GM19455 (cell line): ENCODE results near the gene SPATS2L.

Source experiments
- ATAC-seq: cut with Tn5 transposase; IDR thresholded peaks from one replicate; pipeline ENCODE4 v1.9.1; 2021; ENCODE audit not compliant: unreplicated experiment

Gene SPATS2L

GRCh38 chr2:200348897-200349563 lies 42.5 kb downstream of the SPATS2L start:
- no peak for ATAC-seq

- ATAC-seq: no peak
Observed at GRCh38 chr2:200349868-200350267, 43.4 kb downstream of the SPATS2L start.

GRCh38 chr2:200350850-200351285 lies 44.4 kb downstream of the SPATS2L start:
- no peak for ATAC-seq

GRCh38 chr2:200351815-200352214 lies 45.3 kb downstream of the SPATS2L start:
- ATAC-seq: no peak

GRCh38 chr2:200352636-200353035 lies 46.1 kb downstream of the SPATS2L start:
- ATAC-seq: no peak

- ATAC-seq: no peak
Observed at GRCh38 chr2:200353120-200353519, 46.6 kb downstream of the SPATS2L start.

GRCh38 chr2:200353874-200354273 lies 47.4 kb downstream of the SPATS2L start:
- no peak for ATAC-seq

- no peak for ATAC-seq
Observed at GRCh38 chr2:200354833-200355751, 48.6 kb downstream of the SPATS2L start.

- no peak for ATAC-seq
Observed at GRCh38 chr2:200356321-200356720, 49.8 kb downstream of the SPATS2L start.

GRCh38 chr2:200356857-200357384 lies 50.4 kb downstream of the SPATS2L start:
- ATAC-seq: no peak

- ATAC-seq: no peak
Observed at GRCh38 chr2:200357845-200358244, 51.4 kb downstream of the SPATS2L start.

GRCh38 chr2:200359552-200359951 lies 53.1 kb downstream of the SPATS2L start:
- ATAC-seq: no peak

- ATAC-seq: no peak
Observed at GRCh38 chr2:200360364-200360763, 53.9 kb downstream of the SPATS2L start.

GRCh38 chr2:200362202-200362917 lies 55.9 kb downstream of the SPATS2L start:
- ATAC-seq: no peak

- ATAC-seq: no peak
Observed at GRCh38 chr2:200363279-200363678, 56.8 kb downstream of the SPATS2L start.

GRCh38 chr2:200364142-200364541 lies 57.6 kb downstream of the SPATS2L start:
- no peak for ATAC-seq

- ATAC-seq: no peak
Observed at GRCh38 chr2:200364620-200365019, 58.1 kb downstream of the SPATS2L start.

GRCh38 chr2:200365209-200365608 lies 58.7 kb downstream of the SPATS2L start:
- ATAC-seq: no peak

GRCh38 chr2:200367155-200367554 lies 60.7 kb downstream of the SPATS2L start:
- ATAC-seq: no peak

- no peak for ATAC-seq
Observed at GRCh38 chr2:200369886-200370285, 63.4 kb downstream of the SPATS2L start.

GRCh38 chr2:200373231-200373630 lies 66.7 kb downstream of the SPATS2L start:
- peak; percentile 52 for ATAC-seq
